Inferior parietal cortex (tissue), 1 donor: Measurements from ENCODE around the gene ZNG1A.
"Not testable (repeated sequence)": the region's sequence is repeated elsewhere in the genome, so short reads cannot be mapped to it uniquely, and the experiment has no call there.

ENCODE experiments used
- DNase-seq: peaks from one replicate; pipeline ENCODE4 v3.0.0-alpha.2; 2016; ENCODE audit errors: extremely low spot score

ZNG1A gene

DNA sequence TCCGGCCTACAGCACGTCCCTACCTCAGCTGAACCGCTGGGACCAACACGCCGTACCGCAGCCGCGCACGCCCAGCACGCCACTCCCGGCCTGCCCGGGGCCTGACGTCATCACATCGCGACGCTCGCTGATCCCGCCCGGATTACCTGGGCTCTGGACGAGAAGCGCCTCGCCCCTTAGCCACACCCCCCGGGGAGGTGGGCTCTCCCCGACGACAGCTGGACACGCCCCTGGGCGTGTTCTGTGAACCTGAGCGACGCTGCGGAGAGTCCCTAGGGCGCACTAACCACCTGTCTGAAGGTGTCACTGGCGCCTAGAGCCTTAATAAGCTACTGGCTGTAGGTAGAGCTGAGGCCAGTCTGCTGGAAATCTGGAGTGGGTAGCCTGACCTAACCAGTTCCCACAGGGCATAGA is at the start of gene ZNG1A:
Gene ZNG1A (minus strand): TSS at position 87 of the 414 bp plus-strand sequence. CDS start 87 bp downstream, outside the sequence.
- DNase-seq = peak; percentile 11

DNA sequence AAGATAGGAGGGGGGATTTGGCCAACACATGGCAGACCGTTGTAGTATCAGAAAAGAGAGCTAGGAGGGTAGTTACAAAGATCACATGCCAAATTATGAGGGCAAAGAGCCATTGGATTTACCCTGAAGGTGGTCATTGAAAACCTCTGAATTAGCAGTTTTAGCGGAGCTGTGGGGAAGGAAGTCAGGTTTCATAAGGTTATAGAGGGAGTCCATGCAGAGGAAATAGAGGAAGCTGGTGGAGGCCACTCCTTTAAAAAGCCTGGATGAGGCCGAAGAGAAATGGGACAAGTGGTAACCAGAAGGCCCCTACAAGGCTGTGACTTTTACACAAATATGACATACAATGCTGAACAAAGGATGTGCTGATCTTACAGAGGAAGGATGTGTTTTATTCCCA is 49.0 kb upstream of the ZNG1A start:
- no peak for DNase-seq

- no peak for DNase-seq
Measured at GRCh38 chr9:224582-225520, 46.0 kb upstream of the ZNG1A start.

DNA sequence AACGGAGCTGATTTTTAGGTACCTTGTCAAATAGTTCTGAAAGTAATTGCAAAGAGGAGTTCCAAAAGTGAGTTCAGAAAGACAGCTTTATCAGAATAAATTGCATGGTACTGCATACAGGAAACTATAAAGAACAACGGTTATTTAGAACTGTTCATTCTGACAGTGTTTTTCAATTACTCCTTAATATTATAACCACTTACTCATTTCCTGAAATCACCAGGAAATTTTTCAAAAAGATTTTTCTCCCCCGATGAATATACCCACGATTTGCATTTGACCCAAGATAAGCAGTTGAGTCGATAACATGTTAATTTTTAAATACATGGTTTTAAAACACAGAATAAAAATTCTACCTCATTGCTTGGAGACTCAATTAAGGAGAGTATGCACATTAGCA is 45.2 kb upstream of the ZNG1A start:
- DNase-seq = no peak

DNA sequence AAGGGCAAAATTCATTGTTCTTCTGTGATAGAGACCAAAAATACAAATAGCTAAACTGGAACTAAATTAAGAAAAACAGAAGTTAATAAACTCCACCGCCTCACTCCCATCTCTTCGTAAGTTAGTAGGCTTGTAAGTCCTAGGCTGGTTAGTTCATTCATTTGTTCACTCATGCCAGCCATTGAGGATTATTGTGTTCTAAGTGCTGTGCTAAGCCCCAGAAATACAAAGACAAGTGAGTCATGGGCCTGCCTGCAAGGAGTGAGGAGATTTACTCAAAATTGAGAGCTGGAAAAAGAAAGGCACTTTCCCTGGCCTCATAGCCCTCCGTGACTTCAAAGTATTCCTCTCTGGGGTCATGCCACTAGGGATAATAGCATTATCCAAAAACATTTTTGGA is 44.3 kb upstream of the ZNG1A start:
- DNase-seq = no peak

DNA sequence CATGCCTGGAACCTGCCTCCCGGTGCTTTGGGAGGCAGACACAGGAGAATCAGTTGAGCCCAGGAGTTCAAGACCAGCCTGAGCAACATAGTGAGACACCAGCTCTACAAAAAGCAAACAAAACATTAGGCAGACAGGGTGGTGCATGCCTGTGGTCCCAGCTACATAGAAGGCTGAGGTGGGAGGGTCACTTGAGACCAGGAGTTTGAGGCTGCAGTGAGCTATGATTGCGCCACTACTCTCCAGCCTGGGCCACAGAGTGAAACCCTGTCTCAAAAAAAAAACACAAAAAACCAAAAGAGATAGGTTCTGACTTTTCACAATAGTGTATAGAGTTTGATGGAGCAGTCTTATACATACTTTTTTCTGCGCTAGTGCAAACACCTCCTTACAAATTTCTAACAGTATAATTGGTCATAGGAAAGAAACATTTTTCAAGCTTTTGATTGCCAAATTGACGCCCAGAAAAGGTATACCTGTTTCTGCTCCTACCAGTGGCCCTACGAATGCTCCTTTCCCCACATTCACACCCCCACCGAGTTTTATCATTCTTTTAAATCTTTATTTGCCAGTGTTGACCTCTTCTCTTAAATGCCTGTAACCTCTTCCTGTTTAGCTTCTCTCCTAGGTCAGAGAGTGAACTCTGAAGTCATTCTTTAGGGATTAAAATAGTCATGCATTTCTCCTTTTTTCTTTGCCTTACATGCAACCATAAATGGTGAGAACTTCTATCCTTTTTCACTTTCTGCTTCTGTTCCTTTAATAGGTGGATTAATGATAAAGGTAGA is 43.3 kb upstream of the ZNG1A start:
- DNase-seq = no peak

- DNase-seq = no peak
Measured at GRCh38 chr9:219670-220365, 41.0 kb upstream of the ZNG1A start.

- not testable (repeated sequence) for DNase-seq
Measured at GRCh38 chr9:219036-219435, 40.2 kb upstream of the ZNG1A start.

DNA sequence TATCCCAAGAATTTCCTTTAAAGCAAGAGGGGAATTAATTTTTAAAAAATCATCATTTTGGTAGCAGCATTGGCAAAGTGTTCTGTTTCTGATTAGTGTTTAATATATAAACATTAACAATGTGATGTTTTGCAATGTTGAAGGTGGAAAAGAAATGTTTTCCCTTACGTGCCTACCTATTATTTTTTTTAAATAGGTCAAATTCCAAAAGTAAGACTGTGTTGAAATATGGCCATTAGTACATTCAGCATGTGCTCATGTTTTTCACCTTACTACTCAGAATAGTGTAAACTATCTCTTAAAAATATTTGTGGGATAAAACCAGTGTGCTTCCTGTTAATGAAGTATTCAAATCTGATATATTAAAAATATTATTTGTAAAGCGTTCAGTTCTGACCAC is 39.1 kb upstream of the ZNG1A start:
- DNase-seq = no peak

GRCh38 chr9:216866-217265 is 38.0 kb upstream of the ZNG1A start:
- no peak for DNase-seq

- no peak for DNase-seq
Measured at GRCh38 chr9:215631-216155, 36.8 kb upstream of the ZNG1A start.

DNA sequence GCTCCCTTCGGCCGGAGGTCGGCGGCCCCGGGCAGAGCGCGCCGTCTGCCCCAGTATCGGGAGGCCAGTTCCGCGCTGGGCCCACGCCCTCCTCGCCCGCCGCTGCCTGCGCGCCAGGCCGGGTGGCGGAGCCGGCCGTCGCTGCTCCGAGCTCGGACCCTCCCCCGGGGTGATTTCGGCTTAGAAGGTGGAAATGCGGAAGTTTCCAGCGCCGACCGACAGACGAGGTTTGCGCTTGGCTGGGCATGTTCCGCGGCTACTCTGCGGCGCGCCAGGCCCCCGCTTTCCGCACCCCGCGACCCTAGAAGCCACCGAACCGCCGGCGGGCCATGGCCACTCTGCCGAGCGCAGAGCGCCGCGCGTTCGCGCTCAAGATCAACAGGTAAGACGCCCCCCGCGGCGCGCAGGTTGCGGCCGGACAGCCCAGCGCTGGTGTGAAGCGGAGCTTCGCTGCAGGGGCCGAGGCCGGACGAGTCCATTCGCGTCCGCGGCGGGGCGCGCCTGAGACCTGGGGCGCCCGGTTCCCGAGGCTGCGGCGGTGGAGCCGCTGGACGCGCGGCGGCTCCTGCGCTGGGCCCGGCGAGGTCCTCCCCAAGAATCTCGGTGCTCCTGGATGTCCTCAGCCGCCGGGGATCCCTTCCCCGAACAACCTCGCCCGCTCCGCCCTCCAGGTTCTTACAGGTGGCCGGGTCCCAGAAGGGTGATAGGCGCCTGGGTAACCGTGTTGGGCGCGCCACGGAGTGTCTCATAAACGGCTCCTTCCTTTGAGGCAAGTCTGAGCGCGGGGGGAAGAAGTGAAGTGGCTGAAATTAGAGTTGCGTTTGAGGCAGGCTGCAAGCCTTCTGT is 36.0 kb upstream of the ZNG1A start, which contains the start of gene DOCK8:
Gene DOCK8 (plus strand): TSS at position 218 of the 846 bp plus-strand sequence. CDS start 112 bp downstream, at position 330.
- no peak for DNase-seq

DNA sequence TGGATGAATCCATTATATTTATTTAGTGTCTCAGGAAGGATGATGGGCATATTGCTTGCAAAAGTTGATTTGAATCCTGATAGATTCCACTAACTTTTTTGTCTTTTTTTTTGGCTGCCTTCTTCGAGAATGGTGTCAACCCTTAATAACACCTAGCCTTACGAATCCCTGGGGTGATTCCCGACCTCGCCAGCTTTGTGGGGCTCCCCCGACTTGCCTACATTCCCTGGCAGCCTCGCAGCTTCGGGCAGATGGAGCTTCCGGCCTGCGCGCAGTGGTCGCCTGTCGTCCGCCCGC is 35.4 kb upstream of the ZNG1A start:
- no peak for DNase-seq

- not testable (repeated sequence) for DNase-seq
Measured at GRCh38 chr9:213901-214300, 35.0 kb upstream of the ZNG1A start.

- DNase-seq = no peak
Measured at GRCh38 chr9:212297-212696, 33.4 kb upstream of the ZNG1A start.

- no peak for DNase-seq
Measured at GRCh38 chr9:211557-211956, 32.7 kb upstream of the ZNG1A start.

- DNase-seq = no peak
Measured at GRCh38 chr9:211036-211435, 32.2 kb upstream of the ZNG1A start.

DNA sequence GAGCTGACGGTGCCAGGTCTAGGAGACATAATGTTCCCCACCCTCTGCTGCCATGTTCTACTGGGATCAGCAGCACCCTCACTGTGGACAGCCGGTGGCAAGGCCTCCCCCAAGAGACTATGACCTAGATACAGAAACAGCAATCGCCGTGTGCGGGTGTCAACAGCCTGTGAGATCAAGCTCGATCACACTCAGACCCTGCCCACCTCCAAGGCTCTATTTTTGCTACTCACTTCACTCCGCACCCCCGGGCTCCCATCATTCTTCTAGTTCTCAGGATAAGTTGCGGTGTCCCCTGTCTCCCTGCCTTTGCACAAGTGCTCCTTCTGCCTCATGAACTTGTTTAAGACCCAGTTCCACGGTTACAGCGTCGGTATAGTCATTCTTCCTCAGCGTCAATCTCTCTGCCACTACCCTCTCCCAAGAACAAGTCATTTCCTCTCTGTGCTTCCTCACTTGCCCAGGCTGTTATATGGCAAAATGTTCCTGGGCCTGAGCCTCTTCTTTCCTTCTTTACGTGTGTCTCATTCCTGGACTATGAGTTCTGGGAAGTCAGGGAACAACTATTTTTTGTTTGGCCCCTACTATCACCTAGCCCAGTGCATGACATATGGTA is 30.4 kb upstream of the ZNG1A start:
- DNase-seq = no peak

- no peak for DNase-seq
Measured at GRCh38 chr9:206481-206880, 27.6 kb upstream of the ZNG1A start.

DNA sequence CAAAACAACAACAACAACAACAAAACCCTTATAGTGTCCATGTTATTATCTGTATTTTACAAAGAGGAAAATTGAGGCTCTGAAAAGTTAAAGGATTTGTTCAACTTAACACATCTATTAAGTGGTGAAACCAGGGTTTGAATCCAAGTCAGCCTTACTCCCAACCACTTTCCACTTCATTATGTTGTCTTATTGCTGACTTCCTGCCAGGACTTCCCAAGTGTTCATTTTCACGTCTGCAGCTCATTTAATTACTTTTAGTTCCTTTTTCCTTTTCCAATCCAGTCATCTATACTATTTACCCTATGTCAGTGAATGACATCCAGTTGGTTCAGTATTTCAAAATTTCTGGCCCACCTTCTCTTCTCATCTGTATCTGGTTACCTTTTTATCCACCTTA is 20.7 kb upstream of the ZNG1A start:
- not testable (repeated sequence) for DNase-seq
